Vagina (tissue), 2 donors: ENCODE results near the gene ZNF211.
A peak's percentile ranks its signal among the peaks of the same experiment; 100 is the strongest.

Experiments used
- CTCF ChIP-seq, 3 experiments: fragments of 450-650 bp in 2 of 3; fragments of 200-600 bp in 1 of 3; sonication (generic) in 1 of 3; IDR thresholded peaks; one replicate each; pipeline ENCODE4 v1.5.1; 2017 to 2019; ENCODE audit warnings: antibody characterized with exemption in 3 of 3, mild to moderate bottlenecking in 2 of 3, moderate library complexity in 2 of 3
- POLR2AphosphoS5 ChIP-seq, 2 donors: sonication (generic); formaldehyde crosslinking; IDR thresholded peaks; one replicate each; pipeline ENCODE4 v1.9.0; 2017; ENCODE audit warnings: antibody characterized with exemption in 2 of 2, mild to moderate bottlenecking in 2 of 2, low read depth in 1 of 2; ENCODE audit not compliant: insufficient read depth in 1 of 2

GRCh38 chr19:57613941-57614743 is 18.8 kb upstream of the ZNF211 start, which contains the start of gene ZNF134:
- TF ChIP-seq CTCF (IDR thresholded peaks at IDR 0.05): peak in 2 of 3 experiments; percentile 12 to 25
- TF ChIP-seq POLR2AphosphoS5 (IDR thresholded peaks at IDR 0.05; ENCODE audit: insufficient read depth in 1 of 2, low read depth in 1 of 2): peak; percentile 63 to 91
